Retinal pigment epithelial cell (primary cell): ENCODE measurements around the gene TBCD.

Experiments
- DNase-seq: peaks from one replicate; pipeline ENCODE4 v3.0.0-alpha.2; 2010; ENCODE audit warnings: low read depth
- H3K4me3 ChIP-seq: 2 replicates; pipeline ENCODE4 v1.5.1; 2011; ENCODE audit warnings: mild to moderate bottlenecking, low read length, control low read depth, moderate library complexity
- CTCF ChIP-seq: conservative IDR thresholded peaks from 2 replicates; pipeline ENCODE4 v1.5.1; 2011; ENCODE audit warnings: low read depth, low read length, control low read depth, inconsistent platforms

Gene TBCD

DNA sequence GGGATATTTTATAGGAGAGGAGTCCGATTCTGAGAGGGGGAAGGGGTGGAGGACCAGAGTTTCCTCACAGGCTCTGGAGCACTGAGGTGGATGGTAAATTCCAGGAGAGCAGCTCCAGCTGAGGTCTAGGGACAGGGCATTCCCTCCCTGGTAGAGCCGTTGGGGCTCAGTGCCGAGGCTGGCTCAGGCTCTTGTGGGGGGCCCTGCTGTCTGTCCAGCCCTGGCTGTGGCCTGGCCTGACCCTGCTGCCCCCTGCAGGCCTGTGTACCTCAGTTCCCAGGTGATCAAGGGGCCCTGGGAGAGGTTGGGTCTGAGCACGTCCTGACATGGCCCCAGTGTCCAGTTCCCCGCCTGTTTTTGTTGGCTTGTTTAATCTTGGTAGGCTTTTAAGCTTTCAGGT is 71.1 kb downstream of the TBCD start:
- H3K4me3 ChIP-seq, result no peak overlapping the region
- DNase-seq, result no peak
- peak; percentile 27 for TF ChIP-seq CTCF

DNA sequence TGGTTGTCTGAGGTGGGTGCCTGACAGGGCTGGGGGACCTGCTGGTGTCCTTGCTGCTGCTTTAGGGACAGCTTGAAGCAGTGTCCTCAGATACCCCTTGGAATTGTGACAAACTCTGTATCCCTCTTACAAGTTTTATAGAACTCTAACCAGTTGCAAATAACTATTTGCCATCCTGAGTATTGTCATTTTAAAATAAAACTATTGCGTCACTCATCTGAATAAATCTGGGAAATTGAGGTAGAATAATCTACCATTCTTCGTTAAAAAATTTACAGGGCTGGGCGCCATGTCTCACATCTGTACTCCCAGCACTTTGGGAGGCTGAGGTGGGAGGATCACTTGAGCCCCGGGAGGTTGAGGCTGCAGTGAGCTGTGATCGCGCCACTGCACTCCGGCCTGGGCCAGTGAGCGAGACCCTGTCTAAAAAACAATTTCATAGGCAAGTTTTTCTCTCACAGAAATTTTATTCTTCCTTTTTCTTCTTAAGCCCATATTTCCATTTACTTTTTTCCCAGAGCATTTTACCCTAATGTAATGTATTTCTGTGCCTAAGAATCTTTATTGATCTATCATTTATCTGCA is 73.8 kb downstream of the TBCD start:
- H3K4me3 ChIP-seq, result no peak overlapping the region
- DNase-seq, result no peak
- TF ChIP-seq CTCF, result no peak

DNA sequence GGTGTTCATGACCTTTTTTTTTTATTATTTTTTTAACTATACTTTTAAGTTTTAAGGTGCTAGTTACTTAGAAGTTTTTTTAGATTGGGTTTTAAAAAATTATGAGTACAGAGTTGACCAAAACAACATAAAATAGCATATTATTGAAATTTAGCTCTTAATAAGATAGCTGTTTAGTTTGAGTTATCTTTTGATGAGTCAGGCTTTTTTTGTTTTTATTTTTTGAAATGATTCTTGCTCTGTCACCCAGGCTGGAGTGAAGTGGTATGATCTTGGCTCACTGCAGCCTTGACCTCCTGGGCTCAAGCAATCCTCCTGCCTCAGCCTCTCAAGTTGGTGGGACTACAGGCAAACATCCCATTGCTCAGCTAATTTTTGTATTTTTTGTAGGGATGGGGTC is 74.3 kb downstream of the TBCD start:
- TF ChIP-seq CTCF, result no peak
- H3K4me3 ChIP-seq, result no peak overlapping the region
- no peak for DNase-seq

DNA sequence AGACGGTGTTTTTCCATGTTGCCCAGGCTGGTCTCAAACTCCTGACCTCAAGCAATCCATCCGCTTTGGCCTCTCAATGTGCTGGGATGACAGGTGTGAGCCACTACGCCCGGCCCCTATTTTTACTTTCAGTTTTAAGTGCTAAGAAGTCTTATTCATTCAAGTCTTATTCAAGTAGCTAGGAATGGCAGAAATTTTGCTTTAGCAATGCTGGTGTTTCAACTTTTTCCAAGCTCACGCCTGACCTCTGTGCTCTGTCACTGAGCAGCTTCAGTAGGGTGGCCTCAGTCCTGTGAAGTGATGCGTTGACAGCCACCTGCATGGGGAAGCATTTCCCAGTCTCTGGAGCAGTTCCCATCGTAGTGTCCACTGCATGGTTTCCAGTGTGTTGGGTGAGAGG is 75.1 kb downstream of the TBCD start:
- no peak overlapping the region for H3K4me3 ChIP-seq
- DNase-seq, result no peak
- TF ChIP-seq CTCF, result no peak

- no peak for DNase-seq
- no peak for TF ChIP-seq CTCF
- H3K4me3 ChIP-seq, result no peak overlapping the region
These were observed 77.1 kb downstream of the TBCD start for GRCh38 chr17:82828875-82829487.

DNA sequence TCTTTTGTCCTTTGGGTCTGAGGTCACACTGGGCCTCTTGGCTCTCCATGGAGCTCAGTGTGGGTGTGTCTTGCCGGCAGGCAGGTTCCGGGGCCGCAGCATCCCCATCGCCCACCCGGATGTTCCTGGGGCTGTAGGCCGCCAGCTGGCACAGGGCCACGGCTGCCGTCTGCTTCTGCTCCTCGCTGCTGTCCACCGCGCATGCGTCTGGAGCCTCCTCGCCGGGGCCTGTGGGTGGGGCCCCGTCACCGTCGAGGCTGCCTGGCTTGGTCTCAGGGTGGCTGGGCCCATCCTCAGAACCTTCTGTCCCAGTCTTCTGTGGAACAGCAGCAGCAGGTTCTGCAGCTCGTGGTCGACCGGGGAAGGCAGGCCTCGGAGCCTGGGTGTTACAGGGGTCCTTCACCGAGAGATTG is 78.4 kb downstream of the TBCD start:
- no peak for DNase-seq
- no peak for TF ChIP-seq CTCF

More for the DNA sequence above, 78.4 kb downstream of the TBCD start:
- H3K4me3 ChIP-seq, result no peak overlapping the region
